Measurements from ENCODE around the gene IL27RA. TPM values are rescaled to one million over a fixed set of nuclear protein-coding genes. Genes with fewer than 3 reads are reported as not detected.

Gene IL27RA
- total and polyA plus RNA-seq, 2 donors (not counting 3 experiments of a cell fraction or from before 2014, with no cell fraction given): 1.6 to 4.5 TPM

GRCh38 chr19:14053032-14053431 is 21.5 kb downstream of the IL27RA start:
- no peak overlapping the region for H3K4me2 ChIP-seq (ENCODE audit: insufficient read depth, low read length)
- H3K36me3 ChIP-seq (ENCODE audit: control insufficient read depth in 2 of 2, extremely low read depth in 1 of 2, insufficient read depth in 2 of 2, low read length in 2 of 2): no peaks in the 10 kb centered on the region
- H3K4me3 ChIP-seq (replicated peaks in 1 of 3; ENCODE audit: insufficient read depth in 1 of 3, low read depth in 1 of 3, low read length in 3 of 3): no peak overlapping the region
- ChIA-PET POLR2A (no interaction called here), CTCF (interaction anchor here (0.8 to 3.4 kb wide), 7 partner anchors 10 to 126 kb away, joined by 3 to 14 read pairs (median 7); partner anchors contain the start of genes IL27RA and MISP3)
- H4K20me1 ChIP-seq (replicated peaks; ENCODE audit: control insufficient read depth, extremely low read depth, insufficient read depth, low read length): no peaks in the 10 kb centered on the region
- DNase-seq (ENCODE audit: low read depth, low spot score) (no peak), FAIRE-seq (no peak)
- no peaks in the 10 kb centered on the region for H3K9me3 ChIP-seq (replicated peaks; ENCODE audit: control insufficient read depth, insufficient read depth, low read length)
- TF ChIP-seq GATA2 (IDR thresholded peaks at IDR 0.05; ENCODE audit: insufficient read depth, insufficient read length, low read depth, low read length): no peak
- TF ChIP-seq FOS (IDR thresholded peaks at IDR 0.05; ENCODE audit: borderline replicate concordance, insufficient read depth, low read length): no peak
- TF ChIP-seq MAX (IDR thresholded peaks at IDR 0.05; ENCODE audit: insufficient read depth, insufficient read length): no peak
- BruUV-seq (replicated peaks): no TSS peak
- dilution Hi-C loops (cut with MboI; ENCODE audit: extremely low pct_ligation_motif_present, low sequenced_read_pairs) (no loop called here), intact Hi-C loops (cut with micrococcal nuclease) (no loop called here)
- no peaks in the 10 kb centered on the region for H3K4me1 ChIP-seq (ENCODE audit: control insufficient read depth, extremely low read depth, insufficient read depth, low read length)
- H3K9ac ChIP-seq (replicated peaks; ENCODE audit: extremely low read depth, insufficient read depth, low read length): no peak overlapping the region
- no peak overlapping the region for H2AFZ ChIP-seq (ENCODE audit: low read depth, low read length)
- no peaks in the 10 kb centered on the region for H3K9me1 ChIP-seq (replicated peaks; ENCODE audit: control insufficient read depth, extremely low read depth, insufficient read depth, low read length)
- H3K27me3 ChIP-seq (ENCODE audit: control insufficient read depth in 2 of 2, insufficient read depth in 2 of 2, low read length in 2 of 2): no peaks in the 10 kb centered on the region
- no peak overlapping the region for H3K27ac ChIP-seq (ENCODE audit: insufficient read depth, low read depth, low read length)
- H3K79me2 ChIP-seq (ENCODE audit: control insufficient read depth, insufficient read depth, low read length): no peaks in the 10 kb centered on the region

- H3K4me2 ChIP-seq (ENCODE audit: insufficient read depth, low read length): no peak overlapping the region
- BruUV-seq (replicated peaks): no TSS peak
- peaks cover 3 to 4% of the 10 kb centered on the region in 2 experiments for H3K27me3 ChIP-seq (ENCODE audit: control insufficient read depth in 2 of 2, insufficient read depth in 2 of 2, low read length in 2 of 2)
- no peaks in the 10 kb centered on the region for H3K79me2 ChIP-seq (ENCODE audit: control insufficient read depth, insufficient read depth, low read length)
- no peaks in the 10 kb centered on the region for H3K4me1 ChIP-seq (ENCODE audit: control insufficient read depth, extremely low read depth, insufficient read depth, low read length)
- no peak overlapping the region for H3K9ac ChIP-seq (replicated peaks; ENCODE audit: extremely low read depth, insufficient read depth, low read length)
- H2AFZ ChIP-seq (ENCODE audit: low read depth, low read length): no peak overlapping the region
- dilution Hi-C loops (cut with MboI; ENCODE audit: extremely low pct_ligation_motif_present, low sequenced_read_pairs): no loop called here
- ChIA-PET CTCF (interaction anchor here (0.9 to 3.4 kb wide), 6 partner anchors 10 to 22 kb away, joined by 3 to 14 read pairs (median 7); partner anchors contain the start of genes IL27RA and MISP3), POLR2A (no interaction called here)
- no peak overlapping the region for H3K27ac ChIP-seq (ENCODE audit: insufficient read depth, low read depth, low read length)
- intact Hi-C loops (cut with micrococcal nuclease): no loop called here
- H4K20me1 ChIP-seq (replicated peaks; ENCODE audit: control insufficient read depth, extremely low read depth, insufficient read depth, low read length): no peaks in the 10 kb centered on the region
- TF ChIP-seq FOS (IDR thresholded peaks at IDR 0.05; ENCODE audit: borderline replicate concordance, insufficient read depth, low read length) (no peak), MAX (IDR thresholded peaks at IDR 0.05; ENCODE audit: insufficient read depth, insufficient read length) (no peak), POLR2AphosphoS5 (IDR thresholded peaks at IDR 0.05; ENCODE audit: insufficient read depth, low read depth, low read length) (no peak), CTCF (IDR thresholded peaks at IDR 0.05; ENCODE audit: extremely low read depth in 1 of 2, insufficient read depth in 1 of 2, low read depth in 1 of 2, low read length in 2 of 2) (no peak), JUN (IDR thresholded peaks at IDR 0.05; ENCODE audit: borderline replicate concordance, insufficient read depth, insufficient read length, low read depth) (no peak), GATA2 (IDR thresholded peaks at IDR 0.05; ENCODE audit: insufficient read depth, insufficient read length, low read depth, low read length) (no peak)
- no peaks in the 10 kb centered on the region for H3K9me3 ChIP-seq (replicated peaks; ENCODE audit: control insufficient read depth, insufficient read depth, low read length)
- no peaks in the 10 kb centered on the region for H3K36me3 ChIP-seq (ENCODE audit: control insufficient read depth in 2 of 2, extremely low read depth in 1 of 2, insufficient read depth in 2 of 2, low read length in 2 of 2)
- H3K9me1 ChIP-seq (replicated peaks; ENCODE audit: control insufficient read depth, extremely low read depth, insufficient read depth, low read length): no peaks in the 10 kb centered on the region
- FAIRE-seq (no peak), DNase-seq (ENCODE audit: low read depth, low spot score) (no peak)
- no peak overlapping the region for H3K4me3 ChIP-seq (replicated peaks in 1 of 3; ENCODE audit: insufficient read depth in 1 of 3, low read depth in 1 of 3, low read length in 3 of 3)
Observed at GRCh38 chr19:14053500-14053899, 21.9 kb downstream of the IL27RA start.

Measured in endothelial cell of umbilical vein (primary cell).